Right lobe of liver (tissue), 6 donors: ENCODE data around the gene CHST15. TPM values are rescaled to one million over a fixed set of nuclear protein-coding genes. Genes with fewer than 3 reads are reported as not detected.

Source experiments
- ATAC-seq, 4 donors: fragments of 200-7000 bp; cut with Tn5 transposase; one replicate each; pipeline ENCODE4 v1.9.1; 2020; ENCODE audit warnings: mild to moderate bottlenecking in 4 of 4, moderate library complexity in 4 of 4
- DNase-seq, 3 donors: peaks; one replicate each; pipeline ENCODE4 v3.0.0-alpha.2; 2020
- H3K27ac ChIP-seq, 3 donors: fragments of 200-600 bp; one replicate each; pipeline ENCODE4 v1.8.0; 2022
- H3K27me3 ChIP-seq, 2 donors: fragments of 200-600 bp; one replicate each; pipeline ENCODE4 v1.8.0; 2022
- H3K36me3 ChIP-seq, 4 donors: fragments of 200-600 bp; sonication (generic) in 1 of 4; one replicate each; pipeline versions ENCODE4 v1.5.1 to v1.8.0; 2017 to 2022; ENCODE audit warnings: control low read depth in 1 of 4
- H3K4me1 ChIP-seq, 4 donors: fragments of 200-600 bp; sonication (generic) in 1 of 4; one replicate each; pipeline versions ENCODE4 v1.5.1 to v1.8.0; 2017 to 2022; ENCODE audit warnings: control low read depth in 1 of 4
- H3K4me3 ChIP-seq, 3 donors: fragments of 200-600 bp; one replicate each; pipeline ENCODE4 v1.8.0; 2022
- H3K9me3 ChIP-seq, 4 donors: fragments of 200-600 bp; sonication (generic) in 1 of 4; one replicate each; pipeline versions ENCODE4 v1.5.1 to v1.8.0; 2017 to 2022; ENCODE audit warnings: control low read depth in 1 of 4
- CTCF ChIP-seq, 4 donors: fragments of 200-600 bp in 3 of 4; fragments of 450-650 bp in 1 of 4; IDR thresholded peaks; one replicate each; pipeline versions ENCODE4 v1.5.1 to v1.8.0; 2016 to 2022; ENCODE audit warnings: antibody characterized with exemption in 4 of 4, mild to moderate bottlenecking in 2 of 4
- POLR2A ChIP-seq: fragments of 450-650 bp; IDR thresholded peaks from one replicate; pipeline ENCODE4 v1.6.1; 2017; ENCODE audit warnings: antibody characterized with exemption, mild to moderate bottlenecking
- WGBS: methylation state at CpG from one replicate; pipeline ENCODE4 v1.1.6; 2018; ENCODE audit warnings: low coverage, low lambda C conversion rate; ENCODE audit not compliant: insufficient coverage; ENCODE audit errors: missing lambda C conversion rate; 5-methylcytosine and 5-hydroxymethylcytosine counted together
- intact Hi-C, 2 donors: fragments of 100-400 bp; cut with DNase I; formaldehyde crosslinking; loops; one replicate each; pipeline versions ENCODE4 v1.11.2 to v1.14.1; 2022
- total RNA-seq, 6 experiments: library from RNA; depleted of rRNA in 2 of 6; stranded (reverse); fragments of >200 nt in 2 of 6; fragmentation: NEBNext Ultra II Directional in 3 of 6; extraction: Animal tissue kit (Norgen Biotek cat#: 25700) in 3 of 6; gene quantifications; one replicate each; pipeline versions ENCODE4 v1.1.0 to v1.2.4, GENCODE V29; 2016 to 2023
- donor health status: DM: no; HTN: yes; CAD: no.
- donor health status: DM: no; HTN: no; CAD: no.
- donor health status: DM: no; HTN: no; CAD: no.
- donor health status: DM: no; HTN: yes; CAD: no.
- donor health status: DM: no; HTN: yes; CAD: no.

Gene CHST15
- total RNA-seq, 6 experiments from 2014 or later = 9.2 to 25.8 (median 11.8) TPM

GRCh38 chr10:124012583-124012982 lies 80.8 kb downstream of the CHST15 start:
- 49% methylated on average over 2 of the region's 3 CpGs for WGBS
- no peak overlapping the region for H3K4me3 ChIP-seq
- H3K4me1 ChIP-seq = no peaks in the 10 kb centered on the region
- DNase-seq = peak in 2 of 3 donors; percentile 3 to 5
- H3K9me3 ChIP-seq = no peaks in the 10 kb centered on the region
- H3K27me3 ChIP-seq = no peaks in the 10 kb centered on the region
- peak in 1 of 4 donors; percentile 20 for ATAC-seq
- intact Hi-C loops = no loop called here
- H3K36me3 ChIP-seq = peaks cover 0 to 14% (median 2%) of the 10 kb centered on the region in 4 donors
- no peak overlapping the region for H3K27ac ChIP-seq
- TF ChIP-seq CTCF (IDR thresholded peaks at IDR 0.05) = no peak
- no peak for TF ChIP-seq POLR2A

- no peak overlapping the region for H3K27ac ChIP-seq
- H3K4me1 ChIP-seq = no peaks in the 10 kb centered on the region
- WGBS = 76% methylated on average over 5 of the region's 5 CpGs
- H3K27me3 ChIP-seq = no peaks in the 10 kb centered on the region
- H3K4me3 ChIP-seq = no peak overlapping the region
- intact Hi-C loops = no loop called here
- ATAC-seq (no peak), DNase-seq (peak in 2 of 3 donors; percentile 14 to 27)
- no peak for TF ChIP-seq POLR2A
- TF ChIP-seq CTCF (IDR thresholded peaks at IDR 0.05) = no peak
- H3K36me3 ChIP-seq = peaks cover 0 to 18% (median 2%) of the 10 kb centered on the region in 4 donors
- H3K9me3 ChIP-seq = no peaks in the 10 kb centered on the region
Measured at GRCh38 chr10:124012066-124012465, 81.3 kb downstream of the CHST15 start.

- no peak for TF ChIP-seq CTCF (IDR thresholded peaks at IDR 0.05)
- no peak for TF ChIP-seq POLR2A
- Histone ChIP-seq H3K27me3 (no peaks in the 10 kb centered on the region), H3K27ac (no peak overlapping the region), H3K4me1 (no peaks in the 10 kb centered on the region), H3K9me3 (no peaks in the 10 kb centered on the region), H3K36me3 (peaks cover 0 to 18% (median 2%) of the 10 kb centered on the region in 4 donors), H3K4me3 (no peak overlapping the region)
- no CpG with 5 or more reads among the region's 11 CpGs for WGBS
- ATAC-seq = no peak
- intact Hi-C loops = no loop called here
- peak in 1 of 3 donors; percentile 33 for DNase-seq
Measured at GRCh38 chr10:124011464-124011863, 81.9 kb downstream of the CHST15 start.

- intact Hi-C loops = no loop called here
- DNase-seq (peak in 2 of 3 donors; percentile 48 to 52), ATAC-seq (peak in 3 of 4 donors; percentile 53 to 57 (median 53))
- TF ChIP-seq CTCF (IDR thresholded peaks at IDR 0.05) (no peak), POLR2A (no peak)
- H3K9me3 ChIP-seq = no peaks in the 10 kb centered on the region
- no peak overlapping the region for H3K27ac ChIP-seq
- no peaks in the 10 kb centered on the region for H3K27me3 ChIP-seq
- H3K4me1 ChIP-seq = no peaks in the 10 kb centered on the region
- peaks cover 0 to 18% (median 2%) of the 10 kb centered on the region in 4 donors for H3K36me3 ChIP-seq
- WGBS = no CpG with 5 or more reads among the region's 22 CpGs
- H3K4me3 ChIP-seq = no peak overlapping the region
Measured at GRCh38 chr10:124010563-124011131, 82.8 kb downstream of the CHST15 start.
